ENCODE data around the gene MYO15B. TPM values are rescaled to one million over a fixed set of nuclear protein-coding genes. Genes with fewer than 3 reads are reported as not detected.
A peak's percentile ranks its signal among the peaks of the same experiment; 100 is the strongest.

MYO15B gene
- total RNA-seq, 1 donor, result 3.9 TPM

DNA sequence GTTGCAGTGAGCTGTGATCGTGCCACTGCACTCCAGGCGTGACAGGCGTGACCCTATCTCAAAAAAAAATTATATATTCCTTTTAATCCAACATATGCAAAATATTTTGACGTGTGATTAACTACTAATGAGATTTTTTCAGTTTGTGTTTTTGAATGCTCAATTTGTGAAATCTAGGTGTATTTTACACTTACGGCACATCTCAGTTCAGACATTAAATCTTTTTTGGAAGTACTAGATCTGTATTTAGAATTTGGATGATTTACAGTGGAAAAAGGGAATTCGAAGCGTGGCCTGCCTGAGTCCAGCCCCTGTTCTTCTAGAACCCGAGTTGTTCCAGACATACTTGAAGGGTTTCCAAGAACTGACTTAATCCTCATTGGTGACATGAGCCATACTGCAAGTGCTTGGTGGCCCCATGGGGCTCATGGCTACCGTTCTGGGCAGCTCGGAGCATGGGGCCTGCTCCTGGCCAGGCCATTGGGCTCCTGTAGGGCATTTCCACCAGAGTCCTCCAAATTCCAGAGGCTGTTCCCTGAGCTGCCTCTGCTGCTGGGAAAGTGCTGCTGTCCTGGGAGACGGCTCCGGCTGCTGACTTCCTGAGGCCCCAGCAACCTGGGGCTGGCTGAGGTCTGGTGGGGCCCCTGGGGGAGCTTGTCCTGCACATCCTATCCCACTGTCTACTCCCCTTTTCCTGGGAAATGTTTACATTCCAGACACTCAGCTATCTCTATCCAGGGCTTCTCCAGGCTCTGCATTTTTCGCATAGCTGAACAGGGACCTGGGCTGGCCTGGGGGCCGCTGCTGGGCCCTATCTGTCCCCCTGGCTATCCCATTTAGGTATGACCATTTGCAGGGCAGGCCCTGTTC, 34.9 kb upstream of the MYO15B start:
- H3K4me3 ChIP-seq (ENCODE audit: low read depth, low read length), result no peak overlapping the region
- TF ChIP-seq, protein P1, sequence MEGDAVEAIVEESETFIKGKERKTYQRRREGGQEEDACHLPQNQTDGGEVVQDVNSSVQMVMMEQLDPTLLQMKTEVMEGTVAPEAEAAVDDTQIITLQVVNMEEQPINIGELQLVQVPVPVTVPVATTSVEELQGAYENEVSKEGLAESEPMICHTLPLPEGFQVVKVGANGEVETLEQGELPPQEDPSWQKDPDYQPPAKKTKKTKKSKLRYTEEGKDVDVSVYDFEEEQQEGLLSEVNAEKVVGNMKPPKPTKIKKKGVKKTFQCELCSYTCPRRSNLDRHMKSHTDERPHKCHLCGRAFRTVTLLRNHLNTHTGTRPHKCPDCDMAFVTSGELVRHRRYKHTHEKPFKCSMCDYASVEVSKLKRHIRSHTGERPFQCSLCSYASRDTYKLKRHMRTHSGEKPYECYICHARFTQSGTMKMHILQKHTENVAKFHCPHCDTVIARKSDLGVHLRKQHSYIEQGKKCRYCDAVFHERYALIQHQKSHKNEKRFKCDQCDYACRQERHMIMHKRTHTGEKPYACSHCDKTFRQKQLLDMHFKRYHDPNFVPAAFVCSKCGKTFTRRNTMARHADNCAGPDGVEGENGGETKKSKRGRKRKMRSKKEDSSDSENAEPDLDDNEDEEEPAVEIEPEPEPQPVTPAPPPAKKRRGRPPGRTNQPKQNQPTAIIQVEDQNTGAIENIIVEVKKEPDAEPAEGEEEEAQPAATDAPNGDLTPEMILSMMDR (IDR thresholded peaks at IDR 0.05; ENCODE audit: insufficient read depth, low read depth, low read length), result peak; percentile 28
- DNase-seq (ENCODE audit: low read depth), result peak; percentile 77

DNA sequence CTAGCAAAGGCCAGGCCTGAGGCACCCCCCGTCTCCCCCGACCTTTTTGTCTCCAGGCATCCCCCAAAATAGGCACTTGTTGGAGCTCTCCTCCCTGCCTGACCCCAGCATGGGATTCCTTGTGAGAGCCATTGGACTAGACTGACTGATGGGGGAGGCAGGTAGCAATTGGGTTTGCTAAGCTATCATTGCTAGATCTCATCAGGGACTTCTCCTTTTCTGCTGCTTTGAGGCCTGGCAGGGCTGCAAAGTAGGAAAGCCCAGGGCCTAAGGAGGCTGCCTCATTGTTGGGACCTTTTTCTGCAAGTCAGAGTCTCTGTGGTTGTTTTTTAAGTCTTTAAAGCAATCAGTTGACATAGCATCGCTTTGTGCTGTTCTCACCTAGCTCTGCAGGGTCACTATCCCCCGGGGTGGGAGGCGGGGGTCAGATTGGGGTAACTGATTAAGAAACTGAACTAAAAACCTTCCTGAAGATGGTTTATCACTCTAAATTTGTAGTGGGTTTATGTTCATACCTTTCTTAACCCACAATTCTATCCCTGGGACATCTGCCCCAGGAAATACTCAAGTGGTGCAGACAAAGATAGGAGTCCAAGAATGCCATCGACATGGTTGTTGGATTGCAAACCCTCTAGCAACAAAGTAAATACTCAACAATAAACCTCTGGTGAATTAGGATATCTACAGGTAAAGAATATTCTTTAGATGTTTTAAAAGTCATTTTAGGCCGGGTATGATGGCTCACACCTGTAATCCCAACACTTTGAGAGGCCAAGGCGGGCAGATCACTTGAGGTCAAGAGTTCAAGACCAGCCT, 34.1 kb upstream of the MYO15B start:
- H3K4me3 ChIP-seq (ENCODE audit: low read depth, low read length), result no peak overlapping the region
- peak; percentile 25 for DNase-seq (ENCODE audit: low read depth)
- TF ChIP-seq, protein P1 (IDR thresholded peaks at IDR 0.05; ENCODE audit: insufficient read depth, low read depth, low read length), result no peak

DNA sequence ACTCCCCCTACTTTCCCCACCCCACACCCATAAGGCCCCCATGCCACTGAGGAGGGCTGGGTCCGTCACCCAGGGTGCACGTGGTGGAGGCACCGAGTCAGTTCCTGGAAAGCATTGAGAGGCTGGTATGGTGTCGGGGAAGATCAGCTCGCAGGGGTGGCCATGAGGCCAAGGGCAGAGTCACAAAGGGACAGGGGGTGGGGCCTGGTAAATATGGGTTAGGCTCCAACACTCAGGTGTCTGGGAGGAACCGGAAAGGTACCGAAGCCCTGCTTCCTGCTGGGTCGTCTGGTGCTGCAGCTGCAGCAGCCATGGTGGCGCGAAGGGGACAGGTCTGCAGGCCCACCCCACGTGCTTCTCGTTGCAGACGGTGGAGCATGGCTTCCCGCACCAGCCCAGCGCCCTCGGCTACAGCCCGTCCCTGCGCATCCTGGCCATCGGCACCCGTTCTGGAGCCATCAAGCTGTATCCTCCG, 31.9 kb upstream of the MYO15B start:
- TF ChIP-seq, protein P1 (IDR thresholded peaks at IDR 0.05; ENCODE audit: insufficient read depth, low read depth, low read length), result no peak
- H3K4me3 ChIP-seq (ENCODE audit: low read depth, low read length), result no peak overlapping the region
- DNase-seq (ENCODE audit: low read depth), result no peak

DNA sequence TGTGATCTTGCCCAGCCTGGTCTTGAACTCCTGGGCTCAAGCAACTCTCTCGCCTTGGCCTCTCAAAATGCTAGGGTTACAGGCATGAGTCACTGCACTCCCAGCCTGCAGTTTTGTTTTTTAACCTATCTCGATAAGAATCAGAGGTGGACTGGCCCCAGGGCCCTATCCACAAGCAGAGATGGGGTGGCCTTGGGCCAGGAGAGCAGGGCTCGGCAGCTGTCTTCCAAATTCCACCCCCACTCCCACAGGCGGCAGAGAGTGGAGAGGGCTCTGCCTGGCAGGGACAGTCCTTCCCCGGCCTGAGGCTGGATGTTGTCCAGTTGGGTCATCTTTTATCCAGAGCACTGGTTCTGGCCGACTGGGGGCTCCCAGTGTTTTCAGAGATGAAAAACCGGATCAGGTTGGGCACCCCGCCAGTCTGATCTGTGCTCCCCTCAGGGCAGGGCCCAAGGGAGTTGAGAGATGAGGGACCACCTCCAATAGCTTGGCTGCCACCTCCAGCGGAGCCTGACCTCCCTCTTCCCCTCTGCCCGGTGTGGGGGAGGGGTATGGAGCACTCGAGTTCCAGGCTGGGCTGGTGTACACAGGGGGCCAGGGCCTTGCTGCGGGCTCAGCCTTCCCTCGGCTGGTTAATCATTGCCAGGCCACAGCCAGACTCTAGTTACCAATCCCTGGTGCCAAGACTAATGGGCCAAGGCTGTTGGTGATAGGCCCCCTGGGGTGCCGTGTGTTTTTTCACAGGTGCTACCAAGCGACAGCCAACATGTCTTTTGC, 30.3 kb upstream of the MYO15B start:
- peak; percentile 72 for DNase-seq (ENCODE audit: low read depth)
- TF ChIP-seq, protein P1 (IDR thresholded peaks at IDR 0.05; ENCODE audit: insufficient read depth, low read depth, low read length), result no peak

DNA sequence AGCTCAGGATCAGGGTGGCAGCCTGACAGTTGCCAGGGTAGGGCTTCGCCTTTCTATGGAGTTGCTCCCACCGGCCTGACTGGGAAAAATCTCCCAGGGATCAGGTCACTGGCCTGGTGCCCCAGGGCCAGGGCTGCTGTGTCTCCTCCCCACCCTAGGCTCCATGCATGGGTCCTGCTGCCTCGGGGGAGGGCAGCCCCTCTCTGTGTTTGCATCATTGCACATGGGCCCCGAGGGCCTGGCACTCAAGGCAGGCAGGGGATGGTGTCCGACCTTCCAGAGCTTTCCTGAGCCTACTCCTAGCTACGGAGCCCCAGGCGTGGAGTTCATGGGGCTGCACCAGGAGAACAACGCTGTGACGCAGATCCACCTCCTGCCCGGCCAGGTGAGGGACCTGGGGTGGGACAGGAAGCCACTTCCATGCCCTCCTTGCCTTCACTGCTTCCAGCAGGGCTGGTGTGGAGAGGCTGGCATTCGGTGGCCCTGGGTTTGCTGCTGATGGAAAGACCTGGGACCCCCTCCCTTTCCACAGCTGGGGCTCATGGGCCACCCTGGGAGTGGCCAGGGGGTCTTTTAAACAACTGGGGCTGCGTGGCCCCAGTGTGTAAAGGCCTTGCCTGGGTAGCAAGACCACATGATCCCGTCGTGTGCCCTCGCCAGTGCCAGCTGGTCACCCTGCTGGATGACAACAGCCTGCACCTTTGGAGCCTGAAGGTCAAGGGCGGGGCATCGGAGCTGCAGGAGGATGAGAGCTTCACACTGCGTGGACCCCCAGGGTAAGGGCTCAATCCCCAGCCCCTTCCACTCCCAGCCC, 29.5 kb upstream of the MYO15B start:
- TF ChIP-seq, protein P1 (IDR thresholded peaks at IDR 0.05; ENCODE audit: insufficient read depth, low read depth, low read length), result no peak
- H3K4me3 ChIP-seq (ENCODE audit: low read depth, low read length), result no peak overlapping the region
- DNase-seq (ENCODE audit: low read depth), result no peak

More for the DNA sequence above, 30.3 kb upstream of the MYO15B start:
- no peak overlapping the region for H3K4me3 ChIP-seq (ENCODE audit: low read depth, low read length)

All from fibroblast of villous mesenchyme (primary cell).